NCI-H146 treated with DMSO at 0.1 percent for 48 hours (cell line): ENCODE data around the gene NEB.

Source experiments
- DNase-seq: peaks from one replicate; lab custom pipeline; 2025; ENCODE audit not compliant: unreplicated experiment; lab: John Stamatoyannopoulos, UW

NEB gene, protein sequence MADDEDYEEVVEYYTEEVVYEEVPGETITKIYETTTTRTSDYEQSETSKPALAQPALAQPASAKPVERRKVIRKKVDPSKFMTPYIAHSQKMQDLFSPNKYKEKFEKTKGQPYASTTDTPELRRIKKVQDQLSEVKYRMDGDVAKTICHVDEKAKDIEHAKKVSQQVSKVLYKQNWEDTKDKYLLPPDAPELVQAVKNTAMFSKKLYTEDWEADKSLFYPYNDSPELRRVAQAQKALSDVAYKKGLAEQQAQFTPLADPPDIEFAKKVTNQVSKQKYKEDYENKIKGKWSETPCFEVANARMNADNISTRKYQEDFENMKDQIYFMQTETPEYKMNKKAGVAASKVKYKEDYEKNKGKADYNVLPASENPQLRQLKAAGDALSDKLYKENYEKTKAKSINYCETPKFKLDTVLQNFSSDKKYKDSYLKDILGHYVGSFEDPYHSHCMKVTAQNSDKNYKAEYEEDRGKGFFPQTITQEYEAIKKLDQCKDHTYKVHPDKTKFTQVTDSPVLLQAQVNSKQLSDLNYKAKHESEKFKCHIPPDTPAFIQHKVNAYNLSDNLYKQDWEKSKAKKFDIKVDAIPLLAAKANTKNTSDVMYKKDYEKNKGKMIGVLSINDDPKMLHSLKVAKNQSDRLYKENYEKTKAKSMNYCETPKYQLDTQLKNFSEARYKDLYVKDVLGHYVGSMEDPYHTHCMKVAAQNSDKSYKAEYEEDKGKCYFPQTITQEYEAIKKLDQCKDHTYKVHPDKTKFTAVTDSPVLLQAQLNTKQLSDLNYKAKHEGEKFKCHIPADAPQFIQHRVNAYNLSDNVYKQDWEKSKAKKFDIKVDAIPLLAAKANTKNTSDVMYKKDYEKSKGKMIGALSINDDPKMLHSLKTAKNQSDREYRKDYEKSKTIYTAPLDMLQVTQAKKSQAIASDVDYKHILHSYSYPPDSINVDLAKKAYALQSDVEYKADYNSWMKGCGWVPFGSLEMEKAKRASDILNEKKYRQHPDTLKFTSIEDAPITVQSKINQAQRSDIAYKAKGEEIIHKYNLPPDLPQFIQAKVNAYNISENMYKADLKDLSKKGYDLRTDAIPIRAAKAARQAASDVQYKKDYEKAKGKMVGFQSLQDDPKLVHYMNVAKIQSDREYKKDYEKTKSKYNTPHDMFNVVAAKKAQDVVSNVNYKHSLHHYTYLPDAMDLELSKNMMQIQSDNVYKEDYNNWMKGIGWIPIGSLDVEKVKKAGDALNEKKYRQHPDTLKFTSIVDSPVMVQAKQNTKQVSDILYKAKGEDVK (N-terminal part only)

DNA sequence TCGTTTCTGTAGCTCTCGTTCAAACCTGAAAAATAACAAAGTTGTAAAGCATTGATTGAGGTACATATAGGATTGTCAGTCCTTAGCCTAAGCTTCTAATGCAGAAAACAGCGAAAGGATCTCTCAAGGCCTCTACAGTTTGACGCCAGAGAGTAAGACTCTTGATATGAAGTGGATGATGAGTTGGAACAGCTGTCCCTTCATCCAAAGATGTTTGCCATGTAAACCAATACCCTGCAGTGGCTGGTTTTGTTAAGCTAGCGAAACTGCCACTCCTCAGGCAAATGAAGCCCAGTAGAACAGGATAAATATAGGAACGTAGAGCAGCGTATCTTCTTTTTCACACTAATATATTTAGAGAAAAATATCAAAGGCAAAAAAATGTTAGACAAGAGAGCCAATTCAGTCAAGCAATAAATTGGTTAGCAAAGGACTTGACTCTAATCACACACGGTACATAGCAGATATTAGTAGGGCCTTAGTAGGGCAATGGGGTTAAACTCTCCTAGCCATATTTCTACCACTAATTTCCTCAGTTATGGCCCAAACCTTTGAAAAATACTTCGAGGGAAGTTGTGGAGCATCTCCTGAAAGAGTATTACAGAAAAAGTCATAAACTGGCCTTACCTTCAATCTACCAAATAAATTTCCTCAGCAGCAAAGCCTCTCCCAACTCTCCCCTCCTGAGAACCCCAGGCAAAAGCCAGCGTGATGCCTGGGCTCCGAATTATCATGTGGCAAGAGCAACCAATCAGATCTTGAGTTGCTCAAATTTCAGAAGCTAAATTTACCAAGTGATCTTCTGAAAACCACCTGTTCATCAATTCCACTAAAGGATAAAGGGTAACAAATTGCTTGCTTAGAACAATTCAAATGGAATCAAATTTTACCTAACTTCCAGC is at the start of gene NEB:
NEB (minus strand) TSS at position 706 of the 902 bp plus-strand sequence. CDS start 1,320 bp downstream, outside the sequence.
- DNase-seq = peak; percentile 43

DNA sequence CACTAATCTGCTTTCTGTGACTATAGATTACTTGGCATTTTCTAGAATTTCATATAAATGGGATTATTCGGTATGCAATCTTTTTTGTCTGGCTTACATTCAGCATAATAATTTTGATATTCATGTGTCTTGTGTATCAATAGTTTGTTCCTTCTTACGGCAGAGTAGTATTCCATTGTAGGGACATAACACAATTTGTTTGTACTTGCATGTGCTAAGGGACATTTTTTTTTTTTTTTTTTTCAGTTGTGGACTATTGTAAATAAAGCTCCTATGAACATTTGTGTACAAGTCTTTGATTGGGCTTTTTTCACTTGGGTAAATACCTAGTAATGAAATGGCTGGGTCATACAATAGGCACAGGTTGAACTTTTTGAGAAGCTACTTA is 48.9 kb upstream of the NEB start:
- DNase-seq = no peak

DNA sequence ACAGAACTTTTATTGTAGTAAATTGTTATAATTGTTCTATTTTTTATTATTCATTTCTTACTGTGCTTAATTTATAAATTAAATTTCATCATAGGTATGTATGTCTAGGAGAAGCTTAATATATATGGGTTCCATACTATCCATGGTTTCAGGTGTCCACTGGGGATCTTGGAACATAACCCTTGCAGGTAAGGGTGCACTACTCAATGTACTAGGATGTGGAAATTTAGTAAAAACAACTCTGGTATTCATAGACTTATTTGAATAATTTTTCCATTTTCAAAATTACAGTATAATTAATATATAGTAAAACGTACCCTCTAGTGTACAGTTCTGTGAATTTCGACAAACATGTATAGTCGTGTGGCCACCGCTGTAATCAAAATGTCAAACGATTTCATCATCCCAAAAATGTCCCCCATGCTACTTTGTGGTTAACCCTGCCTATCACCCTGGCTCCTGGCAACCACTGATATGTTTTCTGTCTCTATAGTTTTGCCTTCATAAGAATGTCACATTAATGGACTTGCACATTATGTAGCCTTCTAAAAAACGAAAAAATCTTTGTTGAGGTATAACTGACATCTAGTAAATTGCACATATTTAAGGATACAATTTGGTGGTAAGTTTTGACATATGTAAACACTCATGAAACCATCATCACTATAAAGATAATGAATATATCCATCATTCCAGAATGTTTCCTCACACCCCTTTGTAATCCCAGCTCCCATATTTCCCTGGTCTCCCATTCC is 48.3 kb upstream of the NEB start:
- no peak for DNase-seq

DNA sequence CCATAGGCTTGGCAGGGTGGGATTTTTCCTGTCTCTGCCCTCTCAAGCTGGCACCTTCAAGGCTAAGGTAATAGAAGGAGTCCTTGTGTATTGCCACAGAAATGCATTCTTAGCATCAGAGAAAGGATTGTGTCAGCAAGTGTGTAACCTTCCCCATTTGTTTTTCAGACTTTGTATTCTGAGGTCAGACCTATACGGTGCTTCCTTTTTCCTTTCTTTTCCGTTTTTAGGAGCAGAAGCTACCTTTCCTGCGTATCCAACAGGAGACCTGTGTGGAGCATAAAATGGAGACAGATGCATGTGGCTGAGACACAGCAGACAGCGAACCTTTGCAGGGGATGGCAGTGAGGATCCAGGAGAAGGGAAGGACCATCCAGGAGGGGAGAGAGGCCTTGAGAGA is 47.4 kb upstream of the NEB start:
- DNase-seq = no peak

DNA sequence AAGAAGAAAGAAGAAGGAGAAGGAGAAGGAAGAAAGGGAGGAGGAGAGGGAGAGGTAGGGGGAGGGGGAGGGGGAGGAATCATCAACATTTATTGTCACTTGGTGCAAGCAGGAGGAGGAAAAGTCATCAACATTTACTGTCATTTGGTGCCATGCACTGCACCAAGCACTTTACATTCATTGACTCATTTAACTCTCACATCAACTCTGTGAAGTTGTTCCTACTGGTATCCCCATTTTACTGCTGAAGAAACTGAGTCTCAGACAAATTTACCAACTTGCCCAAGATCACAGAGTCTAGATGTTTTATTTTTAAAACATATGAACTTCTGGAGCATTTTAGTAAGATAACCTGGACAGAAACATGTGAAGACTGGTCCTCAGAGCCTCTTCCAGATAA is 46.7 kb upstream of the NEB start:
- DNase-seq = no peak

DNA sequence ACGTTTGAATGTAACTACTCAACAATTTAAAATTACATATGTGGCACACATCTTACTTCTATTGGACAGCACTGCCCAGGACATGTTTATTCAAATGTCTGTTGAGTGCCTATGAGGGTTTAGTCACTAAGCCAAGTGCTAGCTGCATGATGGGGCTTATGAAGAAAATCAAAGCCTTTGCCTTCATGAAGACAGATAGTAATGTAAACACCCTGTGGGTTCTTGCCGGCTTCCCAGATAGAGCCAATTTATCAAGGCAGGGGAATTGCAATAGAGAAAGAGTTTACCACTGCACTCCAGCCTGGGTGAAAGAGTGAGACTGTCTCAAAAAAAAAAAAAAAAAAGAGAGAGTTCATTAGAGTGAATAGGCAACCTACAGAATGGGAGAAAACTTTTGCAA is 43.7 kb upstream of the NEB start:
- DNase-seq = no peak

DNA sequence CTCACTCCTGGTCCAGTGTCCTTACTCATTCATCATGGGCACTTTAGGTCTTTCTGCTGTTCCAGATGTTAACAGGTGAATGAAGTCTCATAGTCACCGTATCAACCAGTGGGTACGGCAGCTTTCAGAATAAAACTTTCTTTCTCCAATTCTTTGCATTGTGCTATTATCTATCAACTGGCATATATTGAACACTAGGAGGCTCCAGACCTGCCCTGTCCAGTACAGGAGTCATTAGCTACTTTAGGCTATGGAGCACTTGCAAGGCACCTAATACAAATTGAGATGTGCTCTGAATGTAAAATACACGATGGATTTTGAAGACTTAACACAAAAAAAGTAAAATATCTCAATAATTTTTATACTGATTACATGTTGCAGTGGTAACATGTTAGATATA is 43.2 kb upstream of the NEB start:
- no peak for DNase-seq

DNA sequence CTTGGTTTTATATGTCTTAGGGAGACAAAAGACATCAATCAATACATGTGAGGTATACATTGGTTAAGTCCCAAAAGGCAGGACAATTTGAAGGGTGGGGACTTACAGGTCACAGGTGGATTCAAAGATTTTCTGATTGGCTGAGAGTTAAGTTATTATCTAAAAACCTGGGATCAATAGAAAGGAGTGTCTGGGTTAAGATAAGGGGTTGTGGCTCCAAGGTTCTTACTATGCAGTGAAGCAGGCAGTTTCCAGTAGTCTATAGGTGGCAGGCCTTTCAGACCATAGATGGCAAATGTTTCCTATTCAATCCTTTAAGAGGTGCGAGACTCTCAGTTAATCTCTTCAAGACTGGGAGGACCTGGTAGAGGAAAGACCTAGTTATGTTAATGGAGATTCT is 42.1 kb upstream of the NEB start:
- DNase-seq = no peak

DNA sequence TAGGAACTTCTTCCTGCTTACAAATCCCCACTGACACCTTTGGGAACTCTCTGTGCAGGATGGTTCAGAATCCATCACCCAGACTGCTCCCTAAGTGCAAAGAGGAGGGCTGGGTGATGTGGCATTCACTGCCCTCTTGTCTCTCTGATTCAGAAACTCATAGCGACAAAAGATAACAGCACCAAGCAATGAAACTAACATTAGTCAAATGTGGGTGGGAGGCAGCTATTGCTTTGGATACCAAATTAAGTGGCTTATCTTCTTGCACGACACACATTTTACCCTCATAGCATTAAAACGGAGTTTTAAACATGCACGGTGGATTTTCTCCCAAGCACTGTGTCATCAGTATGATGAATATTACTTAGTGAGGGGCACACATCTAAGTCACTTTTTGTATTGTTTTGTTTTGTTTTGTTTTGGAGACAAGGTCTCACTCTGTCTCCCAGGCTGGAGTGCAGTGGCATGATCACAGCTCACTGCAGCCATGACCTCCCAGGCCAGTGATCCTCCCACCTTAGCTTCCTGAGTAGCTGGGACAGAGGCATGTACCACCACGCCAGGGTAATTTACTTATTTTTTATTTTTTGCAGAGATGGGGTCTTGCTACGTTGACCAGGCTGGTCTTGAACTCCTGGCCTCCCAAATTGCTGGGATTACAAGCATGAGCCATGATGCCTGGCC is 40.9 kb upstream of the NEB start:
- DNase-seq = no peak

DNA sequence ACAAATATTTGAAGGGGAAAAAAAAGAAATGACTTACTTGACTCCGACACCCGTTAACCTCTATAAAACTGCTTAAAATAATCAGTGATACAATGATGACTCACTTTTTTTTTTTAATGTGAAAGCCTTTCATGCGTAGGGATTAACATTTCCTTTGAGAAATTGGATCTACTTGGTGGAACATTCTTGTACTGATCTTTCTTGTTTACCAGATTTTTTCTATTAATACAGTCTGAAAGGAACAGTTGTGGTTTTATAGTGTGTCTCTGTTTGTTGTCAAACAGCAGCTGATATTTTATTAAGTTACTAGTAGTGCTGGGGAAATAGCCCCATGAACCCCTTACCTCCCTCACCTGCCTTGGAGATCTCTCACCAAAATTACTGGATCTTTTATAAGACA is 40.2 kb upstream of the NEB start:
- DNase-seq = no peak

DNA sequence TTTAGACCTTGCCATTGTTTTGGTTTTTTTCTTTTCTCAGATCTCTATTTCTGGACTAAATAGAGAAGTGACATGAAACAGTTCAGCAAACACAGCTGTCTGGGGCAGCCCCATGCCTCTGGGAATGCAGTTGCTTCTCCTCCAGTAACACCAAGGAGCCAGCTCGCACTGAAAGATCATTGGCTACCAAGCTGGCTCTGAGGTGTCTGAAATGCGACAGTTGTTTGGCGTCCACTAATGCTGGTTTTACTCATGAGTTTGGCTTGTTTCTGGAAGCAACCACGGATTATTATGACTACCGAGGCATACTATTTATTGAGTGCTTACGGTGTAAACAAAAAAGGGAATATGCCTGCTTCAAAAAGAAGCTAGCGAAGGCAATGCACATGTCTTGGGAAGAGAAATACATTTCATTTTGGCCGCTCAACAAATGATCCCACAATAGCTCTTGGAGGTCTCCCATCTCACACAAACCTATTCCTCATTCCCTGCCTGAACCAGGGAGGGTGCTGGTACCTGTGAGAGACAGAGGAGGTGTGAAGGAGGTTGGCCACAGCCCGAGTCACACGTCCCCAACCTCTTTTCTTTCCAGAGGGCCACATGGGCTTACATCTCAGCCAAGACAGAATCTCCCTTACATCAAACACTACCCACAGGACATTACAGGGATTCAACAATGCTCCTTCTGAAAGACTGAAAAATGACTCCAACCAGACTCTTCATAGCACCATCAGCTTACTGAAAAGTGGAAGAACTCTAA is 37.5 kb upstream of the NEB start:
- no peak for DNase-seq

DNA sequence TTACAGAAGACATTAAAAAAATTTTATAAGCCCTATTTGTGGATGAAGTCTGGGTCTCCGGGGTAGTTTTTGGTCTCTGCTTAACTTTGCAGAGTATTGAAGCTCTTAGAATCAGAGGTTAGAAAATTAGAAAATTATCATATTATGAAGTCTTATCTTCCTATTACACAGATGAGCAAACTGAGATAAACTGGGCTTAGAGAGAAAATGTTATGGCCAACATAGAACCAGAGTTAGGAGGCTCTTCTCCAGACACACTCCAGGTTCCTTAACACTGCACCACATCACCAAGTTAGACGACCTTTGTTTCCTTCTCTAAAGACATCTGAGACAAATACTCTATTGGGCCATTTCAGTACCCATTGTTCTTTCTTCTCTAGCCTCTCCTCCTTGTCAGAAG is 36.7 kb upstream of the NEB start:
- no peak for DNase-seq

DNA sequence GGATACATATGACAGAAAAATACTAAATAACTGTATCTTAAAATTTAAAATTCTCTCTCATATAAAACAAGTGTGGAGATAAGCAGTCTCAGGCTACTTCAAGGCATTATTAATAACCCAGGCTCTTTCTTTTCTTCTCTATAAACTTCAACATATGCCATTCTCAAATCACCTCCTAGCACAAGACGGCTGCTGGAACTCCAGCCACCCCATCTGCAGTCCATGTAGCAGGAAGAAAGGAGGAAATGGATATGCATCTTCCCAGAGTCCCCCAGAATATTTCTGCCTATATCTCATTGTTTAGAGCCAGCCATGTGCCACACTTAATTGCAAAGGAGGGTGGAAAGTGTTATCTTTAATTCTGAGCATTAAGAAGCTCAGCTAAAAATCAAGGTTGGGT is 35.3 kb upstream of the NEB start:
- DNase-seq = no peak

DNA sequence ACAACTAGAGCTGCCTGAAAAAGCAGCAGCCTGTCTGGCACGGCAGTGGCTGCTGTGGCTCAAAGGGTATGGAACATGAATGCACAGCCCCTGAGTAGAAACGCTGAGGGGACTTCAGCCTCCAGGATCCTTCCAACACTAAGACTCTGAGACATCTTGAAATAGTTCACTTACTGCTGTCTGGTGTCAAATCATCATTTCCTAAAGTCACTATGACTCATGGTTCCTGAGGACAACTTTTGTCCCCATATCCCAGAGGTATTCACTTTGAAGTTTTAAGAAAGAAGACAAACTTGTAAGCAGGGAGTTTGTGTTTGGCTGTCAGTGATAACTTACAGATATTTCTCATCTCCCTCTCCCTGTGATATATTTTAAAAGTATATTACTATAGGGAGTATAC is 33.3 kb upstream of the NEB start:
- DNase-seq = no peak

DNA sequence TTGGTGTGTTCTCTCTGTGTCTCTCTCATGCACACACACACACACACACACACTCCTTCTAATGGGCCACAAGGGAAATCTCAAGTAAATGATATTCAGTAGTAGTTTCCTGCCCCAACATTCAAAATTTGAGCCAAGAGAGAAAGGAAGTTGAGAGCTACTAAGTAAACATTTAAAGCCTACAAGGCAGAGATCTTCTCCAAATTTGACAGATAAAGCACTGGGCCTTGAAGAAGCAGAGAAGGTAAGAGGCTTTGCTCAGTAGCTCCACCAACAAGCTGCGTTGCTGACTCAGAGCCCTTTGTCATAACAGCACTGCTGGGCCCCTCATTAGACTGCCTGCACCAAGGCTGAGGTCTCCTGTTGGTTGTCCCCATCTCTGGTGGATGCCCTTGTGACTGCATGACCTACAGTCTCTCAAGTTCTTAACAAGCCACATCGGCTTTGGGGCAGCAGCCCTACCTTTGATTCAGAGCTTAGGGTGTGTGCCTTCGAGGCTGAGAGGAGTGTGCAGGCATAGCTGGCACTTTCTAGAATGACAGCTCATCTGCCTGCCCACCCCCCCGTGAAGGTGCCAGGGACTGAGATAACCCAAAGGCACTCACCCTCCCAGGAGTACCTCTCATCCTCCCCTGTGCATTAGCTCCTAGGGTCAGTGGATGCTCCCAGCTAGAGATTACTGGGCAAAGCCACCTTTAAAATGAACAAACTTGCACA is 32.3 kb upstream of the NEB start:
- no peak for DNase-seq

DNA sequence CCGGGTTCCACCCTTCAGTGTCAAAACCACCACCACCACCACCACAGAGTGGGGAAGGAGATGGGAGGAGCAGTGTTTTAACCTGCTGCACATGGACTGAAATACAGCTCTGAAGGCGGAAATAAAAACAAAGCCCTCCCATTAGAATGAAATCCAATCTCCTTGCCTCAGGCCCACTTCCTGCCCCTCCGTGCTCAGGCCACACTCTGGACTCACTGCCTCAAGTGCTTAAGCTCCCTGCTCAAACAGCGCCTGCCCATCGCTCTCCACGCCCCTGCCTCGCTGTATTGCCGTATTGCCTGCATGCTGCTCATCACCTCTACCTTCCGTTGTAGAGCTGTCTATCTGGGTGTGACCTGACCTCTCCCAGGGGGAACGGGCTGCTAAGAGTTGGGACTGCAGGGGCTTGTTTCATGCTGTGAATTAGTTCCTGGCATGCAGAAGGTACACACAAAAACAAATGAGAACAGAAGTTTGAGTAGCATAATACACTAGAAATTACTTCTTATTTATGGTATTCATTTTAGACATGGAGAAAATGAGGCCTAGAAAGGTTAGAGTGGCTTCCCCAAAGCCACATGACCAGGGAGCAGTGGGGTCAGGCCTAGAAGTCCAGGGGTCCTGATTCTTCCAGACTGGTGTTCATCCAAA is 31.6 kb upstream of the NEB start:
- peak; percentile 16 for DNase-seq

DNA sequence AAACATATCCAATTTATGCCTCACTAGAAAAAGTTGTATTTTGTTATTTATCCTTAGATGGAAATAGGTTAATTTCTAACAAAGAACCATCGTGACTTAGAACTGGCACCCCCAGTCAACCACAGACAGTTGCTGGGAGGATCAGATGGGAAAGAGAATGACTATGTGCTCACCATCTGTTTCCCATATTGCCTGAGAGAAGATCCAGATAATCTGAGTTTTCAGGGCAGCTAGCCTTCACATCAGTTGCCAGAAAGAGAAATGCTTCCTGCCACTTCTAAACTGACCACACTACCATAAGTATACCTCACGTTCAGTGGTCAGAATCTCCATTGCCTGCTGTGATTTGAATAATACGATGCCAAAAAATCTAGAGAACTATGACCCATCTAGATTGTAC is 28.4 kb upstream of the NEB start:
- no peak for DNase-seq
